Activated CD4-positive, alpha-beta T cell treated with anti-CD3 and anti-CD28 coated beads for 1 hour (primary cell): ENCODE measurements around the gene KRT1.

Source experiments
- DNase-seq: peaks from one replicate; pipeline ENCODE4 v3.0.0-alpha.2; 2020

Gene KRT1

GRCh38 chr12:52632656-52633055 lies 47.6 kb downstream of the KRT1 start:
- no peak for DNase-seq

DNA sequence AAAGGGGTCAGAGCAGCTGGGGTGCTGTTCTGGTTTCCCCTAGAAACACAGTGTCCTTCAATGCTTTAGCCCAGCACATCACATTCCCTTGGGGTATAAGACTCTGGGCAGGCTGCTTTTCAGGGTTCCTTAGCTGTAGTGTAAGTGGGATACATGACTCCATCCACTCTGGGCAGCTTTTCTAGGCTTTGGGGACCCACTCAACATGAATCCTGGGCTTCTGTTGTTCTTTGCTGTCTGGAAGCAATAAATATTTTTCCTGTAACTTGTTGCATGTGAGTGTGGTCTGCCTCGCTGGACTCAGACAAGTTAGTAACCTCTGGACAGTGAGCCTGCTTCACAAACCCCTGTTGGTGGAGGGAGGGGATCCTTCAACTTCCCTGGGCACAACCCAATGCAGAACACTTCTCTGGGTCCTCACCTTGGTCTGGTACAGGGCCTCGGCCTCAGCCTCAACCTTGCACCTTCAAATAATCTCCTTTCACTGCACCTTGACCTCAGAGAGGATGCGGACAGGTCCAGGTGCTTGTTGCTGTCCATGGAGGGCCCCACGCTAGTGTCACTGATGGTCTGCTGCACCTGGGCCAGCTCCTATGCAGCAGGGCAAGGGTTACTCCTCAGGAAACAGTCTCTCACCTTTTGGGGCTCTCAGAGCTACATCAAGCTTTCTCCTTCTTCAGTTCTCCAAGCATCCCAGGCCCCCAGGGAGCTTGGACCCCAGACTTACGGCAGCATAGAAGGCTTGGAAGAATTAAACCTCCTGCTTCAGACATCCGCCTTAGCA lies 48.3 kb downstream of the KRT1 start:
- peak; percentile 2 for DNase-seq

DNA sequence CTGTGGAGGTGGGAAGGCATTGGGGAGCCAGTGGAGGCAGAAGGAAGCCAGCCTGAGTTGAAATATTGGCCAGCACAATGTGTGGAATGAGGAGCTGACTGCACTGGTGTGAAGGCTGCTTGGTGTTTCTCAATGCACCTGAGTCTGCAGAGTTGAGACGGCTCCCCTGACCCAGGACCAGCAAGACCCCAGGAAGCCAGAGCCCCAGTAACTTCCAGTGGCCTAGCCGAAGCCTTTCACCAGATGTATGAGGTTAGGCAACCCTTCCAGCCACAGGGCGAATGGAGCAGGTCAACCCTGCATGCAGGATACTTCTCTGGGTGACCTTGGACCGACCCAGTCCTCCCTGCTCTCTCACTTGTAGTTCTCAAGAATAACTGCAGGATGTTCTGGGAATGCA lies 48.9 kb downstream of the KRT1 start:
- DNase-seq = peak; percentile 4

DNA sequence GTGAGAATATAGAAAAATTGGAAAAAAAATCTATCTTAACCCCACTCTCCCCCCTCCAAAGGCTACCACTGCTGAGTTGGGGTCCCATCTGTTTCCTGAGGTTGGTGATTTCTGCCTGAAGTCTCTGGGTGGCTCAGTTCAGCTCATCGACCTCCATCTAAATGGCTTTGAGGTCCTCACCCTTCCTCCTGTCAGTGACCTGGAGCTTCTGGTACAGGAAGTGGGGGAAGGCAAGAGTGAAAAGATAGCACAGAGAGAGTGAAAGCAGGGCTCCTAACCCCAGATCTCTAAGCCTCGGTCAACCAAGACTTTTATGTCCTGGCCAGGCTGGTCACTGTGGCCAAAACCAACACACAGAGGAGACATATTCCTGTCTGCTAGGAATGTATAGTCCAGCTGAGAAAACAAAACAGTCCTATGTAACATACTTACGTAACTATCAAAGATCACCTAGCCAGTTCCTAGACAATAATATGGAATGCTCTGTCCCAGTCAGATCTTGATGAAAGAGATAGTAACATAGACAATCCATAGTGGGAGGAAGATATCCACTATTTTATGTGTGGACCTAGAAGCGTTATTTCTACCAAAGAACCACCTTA lies 49.5 kb downstream of the KRT1 start:
- peak; percentile 4 for DNase-seq

DNA sequence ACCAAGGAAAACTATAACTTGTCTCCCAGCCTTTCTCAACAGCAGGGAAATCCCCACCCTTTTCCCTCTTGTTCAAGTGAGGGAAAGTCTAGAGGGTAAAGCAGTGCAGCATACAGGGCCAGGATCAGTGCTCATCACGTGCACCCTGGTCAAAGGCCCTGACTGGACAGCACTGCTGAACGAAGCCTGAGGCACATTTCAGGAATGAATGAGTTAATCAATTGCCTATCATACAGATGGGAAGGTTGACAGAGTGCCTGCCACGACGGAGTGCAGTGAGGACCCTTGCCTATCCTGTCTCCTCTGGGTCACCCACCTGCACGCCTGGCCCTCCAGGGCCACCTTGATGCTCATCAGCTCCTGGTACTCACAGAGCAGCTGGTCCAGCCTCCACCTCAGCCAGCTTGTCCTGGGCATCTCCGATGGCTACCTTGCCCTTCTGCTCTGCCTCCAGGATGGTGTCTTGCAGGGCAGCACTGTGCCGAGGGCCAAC lies 50.2 kb downstream of the KRT1 start:
- peak; percentile 5 for DNase-seq

- peak; percentile 4 for DNase-seq
Observed at GRCh38 chr12:52629281-52630007, 50.8 kb downstream of the KRT1 start.

GRCh38 chr12:52628841-52629240 lies 51.4 kb downstream of the KRT1 start:
- DNase-seq = no peak

- DNase-seq = no peak
Observed at GRCh38 chr12:52628111-52628507, 52.1 kb downstream of the KRT1 start.

DNA sequence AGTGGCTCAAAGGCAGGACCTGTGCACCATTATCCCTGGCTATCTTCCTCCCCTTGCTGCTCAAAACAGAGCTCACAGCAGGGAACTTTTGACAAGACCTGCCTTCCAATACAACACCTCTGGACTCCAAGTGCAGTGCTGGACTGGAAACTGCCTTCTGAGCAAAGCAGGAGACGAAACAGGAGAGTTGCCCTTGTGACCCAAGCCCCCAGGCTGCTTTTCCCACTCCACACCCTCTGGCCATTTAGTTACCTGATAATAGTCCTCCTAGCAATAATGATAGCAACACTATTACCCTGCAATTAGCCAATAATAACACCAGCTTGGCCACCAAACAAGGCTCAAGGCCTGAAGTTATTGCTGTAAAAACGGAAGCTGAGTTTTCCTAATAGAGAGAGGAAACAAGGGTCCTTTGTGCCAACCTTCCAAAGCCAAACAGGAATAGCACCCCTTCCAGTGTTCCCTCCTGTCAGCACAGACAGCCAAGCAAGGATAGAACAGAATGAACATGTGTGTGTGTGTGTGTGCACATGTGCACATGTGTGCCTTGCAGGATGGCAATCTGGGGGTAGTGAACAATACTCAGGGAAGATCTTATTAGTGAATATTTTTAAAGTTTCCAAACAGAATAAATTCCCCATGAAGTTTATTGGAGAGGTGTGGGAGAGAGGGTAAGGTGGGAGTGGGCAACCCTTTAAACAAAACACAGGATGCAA lies 52.7 kb downstream of the KRT1 start:
- DNase-seq = no peak
